BJ (cell line): ENCODE results near the gene KCNIP4. TPM values are rescaled to one million over a fixed set of nuclear protein-coding genes. Genes with fewer than 3 reads are reported as not detected.

ENCODE experiments used
- CTCF ChIA-PET: fragments of 350-600 bp; formaldehyde crosslinking; extraction: SDS; loops from one replicate; lab custom pipeline; 2021; ENCODE audit warnings: antibody characterized with exemption, inconsistent platforms; lab: Yijun Ruan, JAX
- POLR2A ChIA-PET: fragments of 300-600 bp; sonication (Branson Sonifier 250); formaldehyde crosslinking; extraction: SDS; loops from one replicate; lab custom pipeline; 2021; ENCODE audit warnings: antibody characterized with exemption; lab: Charles Lee
- DNase-seq: peaks from one replicate; pipeline ENCODE4 v3.0.0-alpha.2; 2011; ENCODE audit warnings: low read depth
- H3K27me3 ChIP-seq: 2 replicates; pipeline ENCODE4 v1.6.0; 2011; ENCODE audit warnings: low read length; ENCODE audit not compliant: control insufficient read depth, insufficient read depth
- H3K36me3 ChIP-seq: 2 replicates; pipeline ENCODE4 v1.5.1; 2011; ENCODE audit warnings: low read length; ENCODE audit not compliant: control insufficient read depth, insufficient read depth
- H3K4me3 ChIP-seq: 2 replicates; pipeline ENCODE4 v1.5.1; 2011; ENCODE audit warnings: low read depth, mild to moderate bottlenecking, control low read depth, low read length
- CTCF ChIP-seq: IDR thresholded peaks from 2 replicates; pipeline ENCODE4 v1.5.1; 2011; ENCODE audit warnings: low read depth, mild to moderate bottlenecking, control low read depth, inconsistent platforms, low read length, moderate library complexity; ENCODE audit not compliant: insufficient read depth
- polyA plus RNA-seq: library from polyadenylated mRNA; depleted of rRNA; stranded (reverse); fragments of >200 nt; gene quantifications from 2 replicates; pipeline ENCODE4 v1.2.3, GENCODE V29; 2011

The KCNIP4 gene
- polyA plus RNA-seq, 1 experiment: not detected

- no peaks in the 10 kb centered on the region for H3K27me3 ChIP-seq
- no peak overlapping the region for H3K4me3 ChIP-seq
- H3K36me3 ChIP-seq: no peaks in the 10 kb centered on the region
- DNase-seq: no peak
- POLR2A ChIA-PET: no interaction called here
- CTCF ChIA-PET: no interaction called here
- TF ChIP-seq CTCF: no peak
These were observed 1078.1 kb downstream of the KCNIP4 start for GRCh38 chr4:20870436-20870835.

GRCh38 chr4:20868108-20868507 is 1080.5 kb downstream of the KCNIP4 start:
- DNase-seq: no peak
- Histone ChIP-seq H3K4me3 (no peak overlapping the region), H3K27me3 (no peaks in the 10 kb centered on the region), H3K36me3 (no peaks in the 10 kb centered on the region)
- ChIA-PET POLR2A (no interaction called here), CTCF (no interaction called here)
- no peak for TF ChIP-seq CTCF

GRCh38 chr4:20860878-20861277 is 1087.7 kb downstream of the KCNIP4 start:
- Histone ChIP-seq H3K27me3 (no peaks in the 10 kb centered on the region), H3K4me3 (no peak overlapping the region), H3K36me3 (no peaks in the 10 kb centered on the region)
- CTCF ChIA-PET: no interaction called here
- DNase-seq: no peak
- POLR2A ChIA-PET: no interaction called here
- no peak for TF ChIP-seq CTCF

GRCh38 chr4:20859097-20859781 is 1089.3 kb downstream of the KCNIP4 start:
- ChIA-PET CTCF (no interaction called here), POLR2A (no interaction called here)
- no peak for DNase-seq
- TF ChIP-seq CTCF: no peak
- Histone ChIP-seq H3K4me3 (no peak overlapping the region), H3K36me3 (no peaks in the 10 kb centered on the region), H3K27me3 (no peaks in the 10 kb centered on the region)

- CTCF ChIA-PET: no interaction called here
- Histone ChIP-seq H3K4me3 (no peak overlapping the region), H3K27me3 (no peaks in the 10 kb centered on the region), H3K36me3 (no peaks in the 10 kb centered on the region)
- POLR2A ChIA-PET: no interaction called here
- TF ChIP-seq CTCF: no peak
- no peak for DNase-seq
These were observed 1091.5 kb downstream of the KCNIP4 start for GRCh38 chr4:20857081-20857480.
